H9 (cell line): ENCODE results near the gene SLC13A1. TPM values are rescaled to one million over a fixed set of nuclear protein-coding genes. Genes with fewer than 3 reads are reported as not detected.

ENCODE experiments used
- DNase-seq: peaks from one replicate; pipeline ENCODE4 v3.0.0-alpha.2; 2017
- H2AFZ ChIP-seq: one replicate; pipeline ENCODE4 v1.6.1; 2013; ENCODE audit warnings: mild to moderate bottlenecking, low read length, control low read depth, moderate library complexity
- H2AK5ac ChIP-seq: 2 replicates; pipeline ENCODE4 v1.6.1; 2013; ENCODE audit warnings: low read length, control low read depth, mixed read lengths; ENCODE audit not compliant: insufficient read length
- H2BK120ac ChIP-seq: one replicate; pipeline ENCODE4 v1.6.1; 2013; ENCODE audit warnings: low read depth, mild to moderate bottlenecking, low read length, control low read depth, inconsistent platforms; ENCODE audit not compliant: poor library complexity, severe bottlenecking
- H2BK12ac ChIP-seq: 2 replicates; pipeline ENCODE4 v1.6.1; 2013; ENCODE audit warnings: low read length, control low read depth, mixed read lengths, low read depth; ENCODE audit not compliant: insufficient read length
- H2BK15ac ChIP-seq: 2 replicates; pipeline ENCODE4 v1.6.1; 2013; ENCODE audit warnings: low read depth, low read length, control low read depth
- H2BK20ac ChIP-seq: one replicate; pipeline ENCODE4 v1.6.1; 2013; ENCODE audit warnings: low read depth, mild to moderate bottlenecking, low read length, control low read depth, inconsistent platforms; ENCODE audit not compliant: poor library complexity, severe bottlenecking
- H2BK5ac ChIP-seq: 2 replicates; pipeline ENCODE4 v1.6.1; 2013; ENCODE audit warnings: low read length, control low read depth, mixed read lengths; ENCODE audit not compliant: insufficient read length
- H3K14ac ChIP-seq: 2 replicates; pipeline ENCODE4 v1.6.1; 2013; ENCODE audit warnings: low read length, control low read depth; ENCODE audit not compliant: insufficient read depth
- H3K18ac ChIP-seq: 2 replicates; pipeline ENCODE4 v1.6.1; 2013; ENCODE audit warnings: low read depth, mild to moderate bottlenecking, mixed read lengths, low read length, control low read depth; ENCODE audit not compliant: insufficient read length
- H3K23ac ChIP-seq: 2 replicates; pipeline ENCODE4 v1.6.1; 2013; ENCODE audit warnings: low read length, control low read depth, mixed read lengths, low read depth; ENCODE audit not compliant: insufficient read length
- H3K23me2 ChIP-seq: 2 replicates; pipeline ENCODE4 v1.6.1; 2013; ENCODE audit warnings: low read depth, mild to moderate bottlenecking, mixed read lengths, low read length, control low read depth; ENCODE audit not compliant: insufficient read length, poor library complexity, severe bottlenecking
- H3K27ac ChIP-seq: 2 replicates; pipeline ENCODE4 v1.5.1; 2013; ENCODE audit warnings: low read length, control low read depth, mixed read lengths, low read depth; ENCODE audit not compliant: insufficient read length
- H3K27me3 ChIP-seq: 2 replicates; pipeline ENCODE4 v1.6.1; 2013; ENCODE audit warnings: low read length, control low read depth, inconsistent platforms; ENCODE audit not compliant: insufficient read depth
- H3K4ac ChIP-seq: 2 replicates; pipeline ENCODE4 v1.6.1; 2013; ENCODE audit warnings: low read depth, mild to moderate bottlenecking, control low read depth, inconsistent platforms, low read length, moderate library complexity
- H3K4me1 ChIP-seq: 2 replicates; pipeline ENCODE4 v1.6.1; 2013; ENCODE audit warnings: low read length, control low read depth, inconsistent platforms; ENCODE audit not compliant: insufficient read depth
- H3K4me2 ChIP-seq: 2 replicates; pipeline ENCODE4 v1.6.1; 2013; ENCODE audit warnings: low read length, control low read depth, mixed read lengths; ENCODE audit not compliant: insufficient read length, insufficient read depth
- H3K56ac ChIP-seq: 2 replicates; pipeline ENCODE4 v1.6.1; 2013; ENCODE audit warnings: low read depth, mild to moderate bottlenecking, mixed read lengths, low read length, control low read depth; ENCODE audit not compliant: insufficient read length
- H3K79me1 ChIP-seq: 2 replicates; pipeline ENCODE4 v1.6.1; 2013; ENCODE audit warnings: low read depth, mild to moderate bottlenecking, moderate library complexity, low read length, control low read depth, inconsistent platforms; ENCODE audit not compliant: insufficient read depth, poor library complexity, severe bottlenecking
- H3K79me2 ChIP-seq: 2 replicates; pipeline ENCODE4 v1.6.1; 2013; ENCODE audit warnings: low read length, control low read depth, inconsistent platforms; ENCODE audit not compliant: insufficient read depth
- H3K9ac ChIP-seq: 2 replicates; pipeline ENCODE4 v1.6.1; 2013; ENCODE audit warnings: low read length, control low read depth, mixed read lengths; ENCODE audit not compliant: insufficient read length; ENCODE audit errors: extremely low read depth
- H3K9me3 ChIP-seq: one replicate; pipeline ENCODE4 v1.6.1; 2013; ENCODE audit warnings: low read depth, low read length, inconsistent platforms; ENCODE audit not compliant: control insufficient read depth
- H3T11ph ChIP-seq: one replicate; pipeline ENCODE4 v1.6.1; 2013; ENCODE audit warnings: mild to moderate bottlenecking, low read length, control low read depth, inconsistent platforms
- H4K20me1 ChIP-seq: one replicate; pipeline ENCODE4 v1.6.1; 2013; ENCODE audit not compliant: control insufficient read depth, insufficient read length, insufficient read depth
- H4K5ac ChIP-seq: 2 replicates; pipeline ENCODE4 v1.6.1; 2013; ENCODE audit warnings: low read depth, mild to moderate bottlenecking, mixed read lengths, low read length, control low read depth; ENCODE audit not compliant: insufficient read length
- H4K8ac ChIP-seq: replicated peaks from 2 replicates; pipeline ENCODE4 v1.6.1; 2013; ENCODE audit warnings: low read length, control low read depth, mixed read lengths, low read depth; ENCODE audit not compliant: insufficient read length
- H4K91ac ChIP-seq: 2 replicates; pipeline ENCODE4 v1.6.1; 2013; ENCODE audit warnings: low read depth, mild to moderate bottlenecking, moderate library complexity, mixed read lengths, low read length, control low read depth; ENCODE audit not compliant: insufficient read length
- H3K27ac Mint-ChIP-seq, 3 experiments: 2 replicates in 2 of 3; 3 replicates in 1 of 3; pipeline ENCODE4 v1.8.0; 2020 to 2021; ENCODE audit warnings: mixed read lengths in 3 of 3, mild to moderate bottlenecking in 1 of 3, moderate library complexity in 1 of 3
- H3K27me3 Mint-ChIP-seq: 2 replicates; pipeline ENCODE4 v1.8.0; 2021; ENCODE audit warnings: low read depth, mild to moderate bottlenecking, moderate library complexity, mixed read lengths
- H3K36me3 Mint-ChIP-seq, 3 experiments: 2 replicates in 2 of 3; 3 replicates in 1 of 3; pipeline ENCODE4 v1.8.0; 2020 to 2021; ENCODE audit warnings: low read depth in 3 of 3, mixed read lengths in 3 of 3; ENCODE audit not compliant: insufficient read depth in 1 of 3
- H3K4me1 Mint-ChIP-seq, 2 experiments: 2 replicates each; pipeline ENCODE4 v1.8.0; 2020; ENCODE audit warnings: mixed read lengths in 2 of 2
- H3K4me3 Mint-ChIP-seq, 2 experiments: 2 replicates in 1 of 2; 3 replicates in 1 of 2; pipeline ENCODE4 v1.8.0; 2020 to 2021; ENCODE audit warnings: mild to moderate bottlenecking in 2 of 2, mixed read lengths in 2 of 2, moderate library complexity in 1 of 2
- H3K9me3 Mint-ChIP-seq, 2 experiments: 2 replicates in 1 of 2; 3 replicates in 1 of 2; pipeline ENCODE4 v1.8.0; 2020; ENCODE audit warnings: mild to moderate bottlenecking in 2 of 2, mixed read lengths in 2 of 2, moderate library complexity in 1 of 2
- WGBS: extraction: QIAGEN DNeasy Blood & Tissue Kit; methylation state at CpG from one replicate; pipeline ENCODE4 v1.1.7; 2013; ENCODE audit warnings: missing lambda C conversion rate, low lambda C conversion rate, mixed read lengths; ENCODE audit not compliant: insufficient read length; ENCODE audit errors: extremely low coverage; 5-methylcytosine and 5-hydroxymethylcytosine counted together
- total RNA-seq: library from RNA; stranded (reverse); gene quantifications from 2 replicates; pipeline ENCODE4 v1.2.1, GENCODE V29; 2021
- TF ChIP-seq, protein P1 (sequence below): fragments of 200-600 bp; sonication (generic); conservative IDR thresholded peaks from 3 replicates; pipeline ENCODE4 v1.8.0; 2021; ENCODE audit warnings: antibody characterized with exemption, mild to moderate bottlenecking

The SLC13A1 gene
- total RNA-seq, 1 experiment from 2014 or later = not detected

DNA sequence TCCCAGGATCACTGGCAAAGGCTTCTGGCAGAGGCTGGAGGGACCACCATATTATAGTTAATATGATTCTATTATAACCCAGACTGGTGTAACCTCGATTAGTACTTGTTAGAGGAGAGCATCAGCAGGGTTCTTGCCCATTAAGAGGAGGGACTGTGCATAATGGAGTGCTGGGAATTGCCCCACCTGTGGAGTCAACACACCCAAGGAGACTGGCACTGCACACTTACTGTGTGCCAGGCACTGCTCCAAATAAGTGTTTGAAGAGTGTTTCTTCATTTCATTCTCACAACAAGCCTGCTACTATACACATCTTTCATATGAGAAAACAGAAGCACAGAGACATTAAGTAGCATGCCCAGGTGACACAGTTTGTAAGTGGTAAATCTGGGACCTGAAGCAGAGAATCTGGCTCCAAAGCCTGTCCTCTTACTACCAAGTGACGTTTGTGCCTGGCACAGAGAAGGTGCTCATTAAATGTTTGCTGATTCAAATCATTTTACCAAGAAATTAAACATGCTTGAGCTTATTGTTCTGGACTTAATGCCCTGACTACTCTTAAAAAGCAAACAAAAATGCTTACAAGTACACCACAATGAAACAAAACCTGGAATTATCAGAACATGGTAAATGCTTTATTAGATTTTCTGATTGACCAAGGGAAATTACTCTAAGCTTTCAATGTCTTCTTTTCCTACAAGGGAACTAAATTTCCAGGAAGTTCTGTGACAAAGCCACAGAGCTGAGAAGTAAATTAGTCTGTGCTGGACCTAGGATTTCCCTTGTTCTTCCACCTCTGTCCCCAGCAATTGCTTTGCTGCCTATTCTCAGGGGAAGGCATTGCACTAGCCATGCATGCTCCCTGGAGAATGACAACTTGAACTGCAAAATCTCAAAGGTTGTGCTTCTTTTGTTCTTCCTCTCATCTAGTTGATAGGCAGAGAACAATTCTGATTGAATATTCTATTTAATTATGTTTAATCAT lies 809 bp downstream of the SLC13A1 start:
- Mint-ChIP-seq H3K4me1 (no peaks in the 10 kb centered on the region), H3K27ac (no peak overlapping the region), H3K27me3 (no peaks in the 10 kb centered on the region), H3K36me3 (no peaks in the 10 kb centered on the region), H3K4me3 (no peak overlapping the region), H3K9me3 (no peaks in the 10 kb centered on the region)
- Histone ChIP-seq H3K79me1 (no peaks in the 10 kb centered on the region), H3K79me2 (no peaks in the 10 kb centered on the region), H3K56ac (no peak overlapping the region), H3K18ac (no peak overlapping the region), H2BK20ac (no peak overlapping the region), H3K9ac (no peak overlapping the region), H3K23ac (no peak overlapping the region), H2BK12ac (no peak overlapping the region), H2BK15ac (no peak overlapping the region), H3K27ac (no peak overlapping the region), H2AK5ac (no peak overlapping the region), H3K4me1 (no peaks in the 10 kb centered on the region; the same call in 1 of the 2 replicates), H3K14ac (no peak overlapping the region), H3K9me3 (no peaks in the 10 kb centered on the region), H4K5ac (no peak overlapping the region), H3K23me2 (no peaks in the 10 kb centered on the region), H2BK120ac (no peak overlapping the region), H2BK5ac (no peak overlapping the region), H4K91ac (no peak overlapping the region), H3K4ac (no peak overlapping the region), H4K8ac (no peak overlapping the region), H3K27me3 (no peaks in the 10 kb centered on the region), H2AFZ (no peak overlapping the region), H4K20me1 (no peaks in the 10 kb centered on the region), H3K4me2 (no peak overlapping the region), H3T11ph (no peak overlapping the region)
- no CpG with 5 or more reads among the region's 2 CpGs for WGBS
- TF ChIP-seq, protein P1, sequence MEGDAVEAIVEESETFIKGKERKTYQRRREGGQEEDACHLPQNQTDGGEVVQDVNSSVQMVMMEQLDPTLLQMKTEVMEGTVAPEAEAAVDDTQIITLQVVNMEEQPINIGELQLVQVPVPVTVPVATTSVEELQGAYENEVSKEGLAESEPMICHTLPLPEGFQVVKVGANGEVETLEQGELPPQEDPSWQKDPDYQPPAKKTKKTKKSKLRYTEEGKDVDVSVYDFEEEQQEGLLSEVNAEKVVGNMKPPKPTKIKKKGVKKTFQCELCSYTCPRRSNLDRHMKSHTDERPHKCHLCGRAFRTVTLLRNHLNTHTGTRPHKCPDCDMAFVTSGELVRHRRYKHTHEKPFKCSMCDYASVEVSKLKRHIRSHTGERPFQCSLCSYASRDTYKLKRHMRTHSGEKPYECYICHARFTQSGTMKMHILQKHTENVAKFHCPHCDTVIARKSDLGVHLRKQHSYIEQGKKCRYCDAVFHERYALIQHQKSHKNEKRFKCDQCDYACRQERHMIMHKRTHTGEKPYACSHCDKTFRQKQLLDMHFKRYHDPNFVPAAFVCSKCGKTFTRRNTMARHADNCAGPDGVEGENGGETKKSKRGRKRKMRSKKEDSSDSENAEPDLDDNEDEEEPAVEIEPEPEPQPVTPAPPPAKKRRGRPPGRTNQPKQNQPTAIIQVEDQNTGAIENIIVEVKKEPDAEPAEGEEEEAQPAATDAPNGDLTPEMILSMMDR = no peak
- no peak for DNase-seq
